ENCODE data around the gene MBNL2. TPM values are rescaled to one million over a fixed set of nuclear protein-coding genes. Genes with fewer than 3 reads are reported as not detected.

The MBNL2 gene
- total RNA-seq, 2 donors from 2014 or later, result 31.4 to 50.1 TPM

- intact Hi-C loops (cut with DNase I, micrococcal nuclease), result loop anchor here in 1 of 2 donors (10.0 kb wide), 1 partner anchor 209 kb away; the partner anchor contains the start of gene MBNL2
- peak; percentile 91 to 94 for DNase-seq
- peak; percentile 73 for ATAC-seq
Observed at GRCh38 chr13:97433727-97434396, 211.7 kb downstream of the MBNL2 start, which contains the start of gene RAP2A. RAP2A (plus strand) TSS chr13:97434169; CDS start chr13:97434471, 302 bp downstream.

DNA sequence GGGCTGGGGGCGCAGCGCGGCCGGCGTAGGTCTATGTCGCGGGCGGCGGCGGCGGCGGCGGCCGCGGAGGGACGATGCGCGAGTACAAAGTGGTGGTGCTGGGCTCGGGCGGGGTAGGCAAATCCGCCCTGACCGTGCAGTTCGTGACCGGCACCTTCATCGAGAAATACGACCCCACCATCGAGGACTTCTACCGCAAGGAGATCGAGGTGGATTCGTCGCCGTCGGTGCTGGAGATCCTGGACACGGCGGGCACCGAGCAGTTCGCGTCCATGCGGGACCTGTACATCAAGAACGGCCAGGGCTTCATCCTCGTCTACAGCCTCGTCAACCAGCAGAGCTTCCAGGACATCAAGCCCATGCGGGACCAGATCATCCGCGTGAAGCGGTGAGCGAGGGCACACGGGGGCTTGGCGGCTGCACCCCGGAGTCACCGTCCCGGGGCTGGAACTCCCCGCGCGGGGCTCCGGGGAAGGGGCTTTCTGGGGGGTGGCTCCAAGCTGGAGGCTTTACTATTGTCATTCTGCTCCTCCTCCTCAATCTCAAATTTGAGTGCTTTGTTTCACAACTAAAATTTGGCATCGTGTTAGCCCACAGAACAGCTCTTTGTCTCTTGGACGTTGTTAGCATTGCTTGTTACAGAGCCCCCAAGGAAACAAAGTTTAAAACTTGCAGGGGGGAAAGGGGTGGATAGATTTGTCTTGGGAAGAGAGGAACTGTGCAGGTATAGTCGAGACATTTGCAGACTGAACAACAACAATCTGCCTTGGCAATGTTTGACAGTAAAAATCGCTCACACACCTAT, 212.5 kb downstream of the MBNL2 start:
- intact Hi-C loops (cut with DNase I, micrococcal nuclease), result loop anchor here in 1 of 2 donors (10.0 kb wide), 1 partner anchor 210 kb away; the partner anchor contains the start of gene MBNL2
- no peak for ATAC-seq
- DNase-seq, result peak; percentile 46 to 64

- intact Hi-C loops (cut with DNase I, micrococcal nuclease), result loop anchor here in 1 of 2 donors (10.0 kb wide), 1 partner anchor 211 kb away; the partner anchor contains the start of gene MBNL2
Observed at GRCh38 chr13:97435323-97435722, 213.2 kb downstream of the MBNL2 start.

DNA sequence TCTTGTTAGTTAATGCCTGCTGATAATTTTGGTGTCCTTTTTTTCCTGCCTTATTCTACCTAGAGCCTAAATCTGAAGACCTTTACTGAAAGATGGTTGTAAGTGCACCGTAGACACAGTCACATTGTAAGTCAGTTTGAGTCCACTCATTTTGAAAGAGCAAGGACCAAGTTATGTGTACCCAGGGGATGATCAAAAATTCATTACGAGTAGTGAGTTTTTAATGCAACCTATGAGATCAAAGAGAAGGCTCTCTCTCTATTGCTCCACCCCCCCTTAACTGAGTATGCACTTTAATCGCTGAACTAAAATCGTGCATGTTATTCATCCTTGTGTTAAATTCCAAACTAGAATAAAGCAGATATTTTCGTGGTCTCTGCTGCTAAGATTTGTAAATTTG, 213.7 kb downstream of the MBNL2 start:
- ATAC-seq (no peak), DNase-seq (no peak)
- intact Hi-C loops (cut with DNase I, micrococcal nuclease), result loop anchor here in 1 of 2 donors (10.0 kb wide), 1 partner anchor 211 kb away; the partner anchor contains the start of gene MBNL2

More at GRCh38 chr13:97435323-97435722, 213.2 kb downstream of the MBNL2 start:
- DNase-seq (no peak), ATAC-seq (no peak)

DNA sequence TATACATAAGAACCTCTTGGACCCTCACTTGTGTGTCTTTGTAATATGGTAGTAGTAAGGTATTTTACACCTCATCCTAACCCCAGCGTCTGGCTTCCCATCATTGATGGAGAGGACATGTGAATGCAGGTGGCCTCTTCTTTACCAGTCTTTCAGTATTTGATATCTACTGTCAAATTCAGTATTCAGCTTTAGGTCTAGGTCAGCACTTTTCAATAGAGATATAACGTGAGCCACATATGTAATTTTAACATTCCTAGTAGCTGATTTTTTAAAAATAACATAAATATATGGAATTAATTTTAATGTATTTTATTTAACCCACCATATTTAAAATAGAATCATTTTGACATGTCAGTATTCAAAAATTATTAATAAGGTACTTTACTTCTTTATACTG, 214.7 kb downstream of the MBNL2 start:
- intact Hi-C loops (cut with DNase I, micrococcal nuclease), result loop anchor here in 1 of 2 donors (10.0 kb wide), 1 partner anchor 212 kb away; the partner anchor contains the start of gene MBNL2
- ATAC-seq (no peak), DNase-seq (no peak)

GRCh38 chr13:97437729-97438128, 215.6 kb downstream of the MBNL2 start:
- intact Hi-C loops (cut with DNase I, micrococcal nuclease), result loop anchor here in 1 of 2 donors (10.0 kb wide), 1 partner anchor 213 kb away; the partner anchor contains the start of gene MBNL2
- no peak for ATAC-seq
- no peak for DNase-seq

DNA sequence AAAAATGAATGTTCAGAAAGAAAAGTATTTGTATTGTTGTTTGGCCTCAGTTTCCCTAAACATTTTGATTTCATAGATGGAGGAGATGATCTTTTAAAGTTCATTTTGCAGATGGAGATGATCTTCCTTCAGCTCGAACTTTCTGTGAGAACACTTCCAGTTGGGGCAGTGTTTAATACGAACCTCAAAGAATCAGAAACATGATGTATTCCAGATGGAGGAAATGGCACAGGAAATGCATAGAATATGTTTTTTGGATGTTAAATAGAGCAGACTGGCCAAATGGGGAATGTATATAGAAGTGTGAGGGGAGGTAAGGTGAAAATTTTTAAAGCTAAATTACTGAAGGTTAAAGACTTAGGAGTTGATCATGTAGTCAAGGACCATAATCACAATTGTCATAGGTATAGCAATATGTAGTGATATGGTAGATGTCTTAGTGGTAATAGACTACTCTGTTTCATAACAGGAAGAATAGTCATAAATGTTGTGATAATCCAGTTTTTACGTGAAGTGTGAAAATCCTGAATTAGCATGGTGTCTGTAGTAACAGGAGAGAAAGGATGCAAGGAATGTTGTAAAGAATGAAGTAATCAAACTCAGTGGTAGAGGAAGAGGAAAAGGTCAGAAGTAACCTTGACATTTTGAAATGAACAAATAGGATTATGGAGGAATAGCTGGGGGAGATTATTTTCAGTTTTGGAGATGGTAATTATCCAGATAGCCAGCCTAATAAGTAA, 216.9 kb downstream of the MBNL2 start:
- ATAC-seq (no peak), DNase-seq (no peak)
- intact Hi-C loops (cut with DNase I, micrococcal nuclease), result loop anchor here in 1 of 2 donors (10.0 kb wide), 1 partner anchor 214 kb away; the partner anchor contains the start of gene MBNL2

- no peak for DNase-seq
- ATAC-seq, result no peak
- intact Hi-C loops (cut with DNase I, micrococcal nuclease), result no loop called here
Observed at GRCh38 chr13:97440598-97441170, 218.6 kb downstream of the MBNL2 start.

DNA sequence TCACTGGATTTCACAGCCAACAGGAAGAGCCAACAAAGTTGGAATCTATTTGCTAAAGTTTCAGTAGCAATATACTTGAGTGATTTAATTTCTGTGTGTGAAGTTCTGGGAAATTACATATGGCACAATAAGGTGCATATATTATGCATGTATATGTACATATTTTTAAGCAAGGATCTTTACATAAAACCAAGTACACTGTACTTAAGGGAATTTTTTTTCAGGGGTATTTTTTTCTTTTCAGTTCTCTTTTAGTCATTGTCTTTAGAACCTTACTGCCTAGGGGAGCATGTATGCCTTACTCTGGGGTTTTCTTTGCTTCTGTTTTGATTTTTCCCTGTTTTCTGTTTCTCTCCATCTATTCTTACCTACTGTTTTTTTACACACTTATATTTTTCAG, 219.2 kb downstream of the MBNL2 start:
- intact Hi-C loops (cut with DNase I, micrococcal nuclease), result no loop called here
- DNase-seq (no peak), ATAC-seq (no peak)

Other genes with a start within 250 kb of the MBNL2 start
- 1 to 10 TPM; 2.0 to 2.3 TPM for gene OXGR1, start 227.9 kb upstream of the MBNL2 start, total RNA-seq
- gene RAP2A, start 211.8 kb downstream of the MBNL2 start, total RNA-seq, result 10 to 100 TPM; 30.7 to 33.2 TPM